Astrocyte (in vitro differentiated cells and primary cell): Measurements from ENCODE around the gene THRB.

Experiments used
- EZH2 ChIP-seq: IDR thresholded peaks from 2 replicates; pipeline ENCODE4 v1.6.1; 2012; ENCODE audit warnings: mild to moderate bottlenecking, low read length, inconsistent platforms; ENCODE audit not compliant: insufficient read depth
- TF ChIP-seq, protein P1 (sequence below): IDR thresholded peaks from 2 replicates; pipeline ENCODE4 v1.5.1; 2011; ENCODE audit warnings: low read depth, mild to moderate bottlenecking, inconsistent platforms, low read length, moderate library complexity; ENCODE audit not compliant: insufficient read depth

DNA sequence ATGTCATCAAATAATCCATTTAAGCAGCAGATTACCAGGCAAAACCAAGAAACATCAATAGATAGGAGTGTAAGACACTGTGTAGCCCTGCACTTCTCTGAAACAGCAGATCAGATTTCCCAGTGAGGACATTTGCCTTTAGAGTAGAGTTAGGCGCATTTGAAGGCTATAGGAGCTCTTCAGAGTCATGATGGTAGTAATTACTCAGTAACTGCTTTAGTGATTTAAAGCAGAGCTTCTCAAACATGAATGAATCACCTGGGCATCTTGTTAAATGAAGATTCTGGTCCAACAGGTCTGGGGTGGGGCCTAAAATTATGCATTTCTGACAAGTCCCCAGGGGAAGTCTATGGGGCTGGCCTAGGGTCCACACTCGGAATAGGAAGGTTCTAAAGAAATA, 36.9 kb downstream of the THRB start:
- TF ChIP-seq, protein P1, sequence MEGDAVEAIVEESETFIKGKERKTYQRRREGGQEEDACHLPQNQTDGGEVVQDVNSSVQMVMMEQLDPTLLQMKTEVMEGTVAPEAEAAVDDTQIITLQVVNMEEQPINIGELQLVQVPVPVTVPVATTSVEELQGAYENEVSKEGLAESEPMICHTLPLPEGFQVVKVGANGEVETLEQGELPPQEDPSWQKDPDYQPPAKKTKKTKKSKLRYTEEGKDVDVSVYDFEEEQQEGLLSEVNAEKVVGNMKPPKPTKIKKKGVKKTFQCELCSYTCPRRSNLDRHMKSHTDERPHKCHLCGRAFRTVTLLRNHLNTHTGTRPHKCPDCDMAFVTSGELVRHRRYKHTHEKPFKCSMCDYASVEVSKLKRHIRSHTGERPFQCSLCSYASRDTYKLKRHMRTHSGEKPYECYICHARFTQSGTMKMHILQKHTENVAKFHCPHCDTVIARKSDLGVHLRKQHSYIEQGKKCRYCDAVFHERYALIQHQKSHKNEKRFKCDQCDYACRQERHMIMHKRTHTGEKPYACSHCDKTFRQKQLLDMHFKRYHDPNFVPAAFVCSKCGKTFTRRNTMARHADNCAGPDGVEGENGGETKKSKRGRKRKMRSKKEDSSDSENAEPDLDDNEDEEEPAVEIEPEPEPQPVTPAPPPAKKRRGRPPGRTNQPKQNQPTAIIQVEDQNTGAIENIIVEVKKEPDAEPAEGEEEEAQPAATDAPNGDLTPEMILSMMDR = no peak
- no peak for TF ChIP-seq EZH2
